ENCODE measurements around the gene PLXNB3.
"Not testable (repeated sequence)": the region's sequence is repeated elsewhere in the genome, so short reads cannot be mapped to it uniquely, and the experiment has no call there.

Gene PLXNB3

DNA sequence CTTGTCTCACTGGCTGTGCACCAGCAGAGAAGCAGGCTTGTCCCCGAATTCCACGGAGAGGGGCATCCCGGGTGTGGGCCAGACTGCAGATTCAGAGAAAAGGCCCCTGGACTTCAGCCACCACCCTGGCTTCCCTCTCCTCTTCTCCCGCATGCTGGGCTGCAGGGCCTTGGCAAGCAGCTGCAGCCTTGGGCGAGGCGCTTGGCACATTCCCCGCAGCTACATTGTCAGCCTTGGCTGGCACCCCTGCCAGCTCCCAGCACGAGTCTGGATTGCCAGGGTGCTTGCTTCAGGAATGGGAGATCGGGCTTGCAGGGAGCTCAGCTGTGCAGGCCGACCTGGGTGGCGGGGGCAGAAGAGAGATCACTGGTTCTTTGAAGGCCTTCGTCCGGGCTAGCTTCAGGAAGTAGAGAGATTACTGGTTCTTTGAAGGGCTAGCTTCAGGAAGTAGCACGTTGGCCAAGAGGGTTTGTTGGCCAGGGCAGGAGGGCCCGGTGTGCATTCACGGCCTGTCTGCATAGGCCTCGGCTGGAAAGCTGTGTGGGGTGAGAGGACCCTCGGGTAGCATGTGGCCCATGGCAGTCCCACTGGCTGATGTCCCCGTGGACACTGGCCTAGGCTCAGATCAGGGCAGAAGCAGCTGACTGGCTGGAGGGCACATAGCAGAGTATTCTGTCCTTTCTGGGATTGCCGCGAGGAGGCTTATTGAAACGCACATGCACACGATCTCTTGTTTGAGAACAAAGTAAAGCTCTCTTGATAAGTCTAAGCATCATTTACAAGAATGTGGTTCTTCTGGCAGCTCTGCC, 36.7 kb upstream of the PLXNB3 start:
- Mint-ChIP-seq H3K4me1 (peaks cover 5% of the 10 kb centered on the region), H3K27ac (peak overlapping the region; percentile 89), H3K27me3 (no peaks in the 10 kb centered on the region), H3K36me3 (peaks cover 11% of the 10 kb centered on the region), H3K4me3 (peak overlapping the region; percentile 79), H3K9me3 (no peaks in the 10 kb centered on the region)
- ATAC-seq (ENCODE audit: low read depth) = no peak
- no peak for DNase-seq (ENCODE audit: low spot score in 2 of 2)

- DNase-seq (ENCODE audit: low spot score in 2 of 2) (no peak), ATAC-seq (ENCODE audit: low read depth) (no peak)
- Mint-ChIP-seq H3K27me3 (no peaks in the 10 kb centered on the region), H3K36me3 (peaks cover 11% of the 10 kb centered on the region), H3K9me3 (no peaks in the 10 kb centered on the region), H3K4me3 (no peak overlapping the region), H3K4me1 (peaks cover 5% of the 10 kb centered on the region), H3K27ac (no peak overlapping the region)
Measured at GRCh38 chrX:153728095-153728494, 36.0 kb upstream of the PLXNB3 start.

- Mint-ChIP-seq H3K4me1 (peaks cover 5% of the 10 kb centered on the region), H3K4me3 (no peak overlapping the region), H3K36me3 (peaks cover 11% of the 10 kb centered on the region), H3K27me3 (no peaks in the 10 kb centered on the region), H3K9me3 (no peaks in the 10 kb centered on the region), H3K27ac (no peak overlapping the region)
- DNase-seq (ENCODE audit: low spot score in 2 of 2) (no peak), ATAC-seq (ENCODE audit: low read depth) (no peak)
Measured at GRCh38 chrX:153728951-153729631, 35.0 kb upstream of the PLXNB3 start.

DNA sequence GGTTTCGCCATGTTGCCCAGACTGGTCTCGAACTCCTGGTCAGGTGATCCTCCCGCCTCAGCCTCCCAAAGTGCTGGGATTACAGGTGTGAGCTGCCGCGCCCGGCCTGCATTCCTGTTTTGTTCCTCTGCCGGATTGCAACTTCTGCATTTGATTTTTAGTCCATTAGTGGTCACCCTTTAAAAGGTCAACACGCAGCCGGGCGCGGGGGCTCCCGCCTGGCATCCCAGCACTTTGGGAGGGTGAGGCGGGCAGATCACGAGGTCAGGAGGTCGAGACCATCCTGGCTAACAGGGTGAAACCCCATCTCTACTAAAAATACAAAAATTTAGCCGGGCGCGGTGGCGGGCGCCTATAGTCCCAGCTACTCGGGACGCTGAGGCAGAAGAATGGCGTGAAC, 33.9 kb upstream of the PLXNB3 start:
- H3K36me3 Mint-ChIP-seq = peaks cover 14% of the 10 kb centered on the region
- H3K4me1 Mint-ChIP-seq; H3K9me3 Mint-ChIP-seq; H3K27me3 Mint-ChIP-seq; ATAC-seq (ENCODE audit: low read depth); DNase-seq (ENCODE audit: low spot score in 2 of 2); H3K4me3 Mint-ChIP-seq; H3K27ac Mint-ChIP-seq: not testable (repeated sequence)

- Mint-ChIP-seq H3K27me3 (no peaks in the 10 kb centered on the region), H3K4me1 (peaks cover 16% of the 10 kb centered on the region), H3K9me3 (no peaks in the 10 kb centered on the region), H3K36me3 (peaks cover 16% of the 10 kb centered on the region), H3K27ac (peak overlapping the region; percentile 0), H3K4me3 (no peak overlapping the region)
- no peak for DNase-seq (ENCODE audit: low spot score in 2 of 2)
- no peak for ATAC-seq (ENCODE audit: low read depth)
Measured at GRCh38 chrX:153731117-153731844, 32.8 kb upstream of the PLXNB3 start.

DNA sequence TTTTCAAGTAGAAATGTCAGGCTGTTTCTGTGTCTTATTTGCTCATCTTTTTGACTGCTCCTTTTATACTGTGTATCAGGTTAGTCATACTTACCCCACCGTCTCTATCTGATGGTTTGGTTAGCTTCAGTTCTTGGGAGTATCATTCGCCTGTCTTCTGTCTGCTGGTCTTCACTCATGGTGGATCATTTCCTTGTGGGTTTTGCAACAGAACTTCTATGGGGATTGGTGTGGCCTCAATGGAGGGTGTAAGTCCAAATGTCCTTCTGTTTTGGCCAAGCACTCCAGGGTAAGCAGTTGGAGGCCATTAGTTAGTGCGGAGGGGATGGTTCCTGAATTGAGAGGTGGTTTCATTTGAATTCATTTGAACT, 32.2 kb upstream of the PLXNB3 start:
- H3K27ac Mint-ChIP-seq = peak overlapping the region; percentile 0
- peaks cover 14% of the 10 kb centered on the region for H3K4me1 Mint-ChIP-seq
- no peaks in the 10 kb centered on the region for H3K27me3 Mint-ChIP-seq
- ATAC-seq (ENCODE audit: low read depth) (no peak), DNase-seq (ENCODE audit: low spot score in 2 of 2) (no peak)
- H3K4me3 Mint-ChIP-seq = no peak overlapping the region
- H3K9me3 Mint-ChIP-seq = no peaks in the 10 kb centered on the region
- H3K36me3 Mint-ChIP-seq = peaks cover 20% of the 10 kb centered on the region

DNA sequence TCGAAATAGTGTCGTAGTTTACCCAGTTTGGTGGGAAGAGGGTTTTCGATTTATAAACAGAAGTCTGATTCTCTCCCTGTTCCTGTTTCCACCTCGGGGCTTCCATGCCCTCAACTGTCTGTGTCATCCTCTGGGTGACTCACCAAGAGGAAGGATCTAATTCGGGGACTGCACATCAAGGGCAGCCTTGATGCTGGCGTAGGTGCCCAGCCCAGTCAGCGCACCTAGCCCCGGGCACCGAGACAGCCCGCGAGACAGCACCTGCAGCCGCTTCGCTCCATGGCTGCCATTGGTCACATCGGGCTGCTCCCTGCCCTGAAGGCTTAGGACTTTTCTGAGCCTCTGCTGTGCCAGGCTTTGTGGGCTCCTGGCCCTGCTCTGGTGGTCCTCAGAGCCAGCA, 31.6 kb upstream of the PLXNB3 start:
- DNase-seq (ENCODE audit: low spot score in 2 of 2) = no peak
- Mint-ChIP-seq H3K9me3 (no peaks in the 10 kb centered on the region), H3K36me3 (peaks cover 20% of the 10 kb centered on the region), H3K4me3 (no peak overlapping the region), H3K4me1 (peaks cover 13% of the 10 kb centered on the region), H3K27me3 (no peaks in the 10 kb centered on the region), H3K27ac (no peak overlapping the region)
- ATAC-seq (ENCODE audit: low read depth) = no peak

DNA sequence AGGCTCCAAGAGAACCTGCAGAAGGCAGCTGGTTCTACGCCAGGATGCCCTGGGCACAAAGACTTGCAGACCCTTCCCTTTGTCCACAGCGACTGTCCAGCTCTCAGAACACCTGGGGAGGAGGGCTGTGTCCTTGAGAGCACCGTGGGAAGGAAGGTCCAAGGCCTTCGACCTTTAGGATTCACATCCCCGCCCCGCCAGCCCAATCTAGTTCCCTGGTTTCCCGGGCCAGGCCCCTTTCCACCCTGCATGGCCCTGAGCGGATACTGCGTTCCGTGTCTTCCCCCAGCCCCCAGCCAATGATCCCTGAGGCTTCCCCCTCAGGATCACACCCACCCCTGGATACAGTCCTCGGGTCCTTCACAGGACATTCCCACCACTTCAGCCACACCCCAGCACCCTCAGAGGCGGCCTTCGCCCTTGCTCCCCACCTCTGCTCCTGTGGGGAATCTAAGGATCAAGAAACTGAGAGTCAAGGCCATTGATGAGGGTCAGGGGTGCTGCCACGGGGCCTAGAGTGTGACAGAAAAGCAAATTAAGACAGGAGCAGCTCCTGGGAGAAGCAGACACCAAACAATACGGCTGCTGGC, 30.3 kb upstream of the PLXNB3 start:
- Mint-ChIP-seq H3K4me3 (no peak overlapping the region), H3K27me3 (no peaks in the 10 kb centered on the region), H3K36me3 (peaks cover 20% of the 10 kb centered on the region), H3K27ac (no peak overlapping the region), H3K4me1 (peaks cover 13% of the 10 kb centered on the region), H3K9me3 (no peaks in the 10 kb centered on the region)
- ATAC-seq (ENCODE audit: low read depth) = no peak
- DNase-seq (ENCODE audit: low spot score in 2 of 2) = no peak

DNA sequence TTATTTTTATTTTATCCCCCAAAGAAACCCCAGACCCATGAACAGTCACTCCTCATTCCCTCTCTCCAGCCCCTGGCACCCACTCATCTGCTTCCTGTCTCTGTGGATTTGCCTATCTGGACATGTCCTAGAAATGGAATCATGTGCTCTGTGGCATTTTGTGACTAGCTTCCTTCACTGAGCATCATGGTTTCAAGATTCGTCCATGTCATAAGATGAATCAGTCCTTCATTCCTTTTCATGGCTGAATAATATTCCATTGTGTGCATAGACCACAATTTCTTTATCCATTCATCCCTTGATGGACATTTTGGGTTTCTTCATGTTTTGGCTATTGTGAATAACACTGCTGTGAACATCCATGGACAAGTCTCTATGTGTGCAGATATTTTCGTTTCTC, 29.2 kb upstream of the PLXNB3 start:
- Mint-ChIP-seq H3K27me3 (no peaks in the 10 kb centered on the region), H3K9me3 (no peaks in the 10 kb centered on the region), H3K36me3 (peaks cover 20% of the 10 kb centered on the region), H3K4me3 (no peak overlapping the region), H3K27ac (no peak overlapping the region), H3K4me1 (peaks cover 13% of the 10 kb centered on the region)
- DNase-seq (ENCODE audit: low spot score in 2 of 2) (no peak), ATAC-seq (ENCODE audit: low read depth) (no peak)

- no peak for DNase-seq (ENCODE audit: low spot score in 2 of 2)
- ATAC-seq (ENCODE audit: low read depth) = peak; percentile 98
- H3K9me3 Mint-ChIP-seq = no peaks in the 10 kb centered on the region
- H3K27ac Mint-ChIP-seq = peak overlapping the region; percentile 19
- H3K27me3 Mint-ChIP-seq = no peaks in the 10 kb centered on the region
- H3K4me1 Mint-ChIP-seq = peaks cover 13% of the 10 kb centered on the region
- no peak overlapping the region for H3K4me3 Mint-ChIP-seq
- H3K36me3 Mint-ChIP-seq = peaks cover 20% of the 10 kb centered on the region
Measured at GRCh38 chrX:153735274-153735673, 28.8 kb upstream of the PLXNB3 start.

GRCh38 chrX:153736071-153736820, 27.8 kb upstream of the PLXNB3 start:
- no peak overlapping the region for H3K27ac Mint-ChIP-seq
- H3K4me3 Mint-ChIP-seq = no peak overlapping the region
- no peaks in the 10 kb centered on the region for H3K27me3 Mint-ChIP-seq
- no peak for DNase-seq (ENCODE audit: low spot score in 2 of 2)
- peaks cover 15% of the 10 kb centered on the region for H3K36me3 Mint-ChIP-seq
- H3K9me3 Mint-ChIP-seq = no peaks in the 10 kb centered on the region
- no peak for ATAC-seq (ENCODE audit: low read depth)
- peaks cover 13% of the 10 kb centered on the region for H3K4me1 Mint-ChIP-seq

DNA sequence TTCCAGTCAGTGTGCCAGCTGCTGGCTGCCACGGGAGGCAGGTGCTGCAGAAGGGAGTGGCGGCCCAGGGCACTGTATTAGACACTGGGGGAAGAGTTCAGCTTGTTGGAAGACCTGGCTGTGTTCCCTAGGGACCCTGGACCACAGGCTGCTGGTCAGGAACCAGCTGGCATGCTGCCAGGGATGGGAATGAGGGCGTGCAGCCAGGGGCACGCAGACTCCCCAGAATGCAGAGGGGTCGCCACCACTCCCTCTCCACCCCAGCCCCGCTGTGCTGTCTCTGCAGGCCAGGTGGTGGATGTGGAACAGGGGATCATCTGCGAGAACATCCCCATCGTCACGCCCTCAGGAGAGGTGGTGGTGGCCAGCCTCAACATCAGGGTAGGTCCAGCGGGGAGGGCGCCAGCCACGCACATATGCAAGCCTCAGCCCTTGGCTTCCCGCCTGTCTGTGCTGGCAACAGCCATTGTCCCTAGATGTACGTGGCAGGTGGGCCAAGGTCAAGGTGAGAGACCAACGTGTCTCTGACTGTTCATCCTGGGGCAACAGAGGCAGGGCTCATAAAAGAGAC, 27.1 kb upstream of the PLXNB3 start:
- Mint-ChIP-seq H3K27me3 (no peaks in the 10 kb centered on the region), H3K4me1 (peaks cover 15% of the 10 kb centered on the region), H3K4me3 (no peak overlapping the region), H3K27ac (no peak overlapping the region), H3K9me3 (no peaks in the 10 kb centered on the region), H3K36me3 (peaks cover 10% of the 10 kb centered on the region)
- no peak for DNase-seq (ENCODE audit: low spot score in 2 of 2)
- ATAC-seq (ENCODE audit: low read depth) = no peak

GRCh38 chrX:153738056-153738605, 25.9 kb upstream of the PLXNB3 start:
- Mint-ChIP-seq H3K27me3 (no peaks in the 10 kb centered on the region), H3K4me1 (peaks cover 17% of the 10 kb centered on the region), H3K27ac (no peak overlapping the region), H3K36me3 (peaks cover 9% of the 10 kb centered on the region), H3K4me3 (no peak overlapping the region), H3K9me3 (no peaks in the 10 kb centered on the region)
- DNase-seq (ENCODE audit: low spot score in 2 of 2) = no peak
- no peak for ATAC-seq (ENCODE audit: low read depth)

All from memory B cell (primary cell).